HG02678 (cell line): ENCODE data around the gene MIER3.

Source experiments
- ATAC-seq: cut with Tn5 transposase; IDR thresholded peaks from one replicate; pipeline ENCODE4 v1.9.1; 2021; ENCODE audit warnings: mild to moderate bottlenecking, moderate library complexity; ENCODE audit not compliant: unreplicated experiment

The MIER3 gene

GRCh38 chr5:56900858-56901578 lies 50.9 kb downstream of the MIER3 start:
- no peak for ATAC-seq

GRCh38 chr5:56900395-56900794 lies 51.5 kb downstream of the MIER3 start:
- ATAC-seq = no peak

- no peak for ATAC-seq
Observed at GRCh38 chr5:56898213-56898612, 53.7 kb downstream of the MIER3 start.

GRCh38 chr5:56896763-56897162 lies 55.2 kb downstream of the MIER3 start:
- no peak for ATAC-seq

- no peak for ATAC-seq
Observed at GRCh38 chr5:56893251-56893951, 58.5 kb downstream of the MIER3 start.

GRCh38 chr5:56881571-56881970 lies 70.4 kb downstream of the MIER3 start:
- no peak for ATAC-seq

- no peak for ATAC-seq
Observed at GRCh38 chr5:56876327-56876726, 75.6 kb downstream of the MIER3 start.

- no peak for ATAC-seq
Observed at GRCh38 chr5:56873056-56873455, 78.9 kb downstream of the MIER3 start.

GRCh38 chr5:56871777-56872176 lies 80.1 kb downstream of the MIER3 start:
- no peak for ATAC-seq
